Skin epidermis (tissue), 12 donors: Measurements from ENCODE around the gene FOXD4L4.
"Not testable (repeated sequence)": the region's sequence is repeated elsewhere in the genome, so short reads cannot be mapped to it uniquely, and the experiment has no call there.

Experiments
- H3K27ac ChIP-seq, 21 experiments: fragments of 200-600 bp; sonication (generic) in 11 of 21; one replicate each; pipeline ENCODE4 v1.5.0; 2020; ENCODE audit warnings: mild to moderate bottlenecking in 3 of 21, inconsistent platforms in 2 of 21, moderate library complexity in 2 of 21
- H3K4me3 ChIP-seq, 7 experiments: fragments of 200-600 bp; sonication (generic) in 2 of 7; one replicate each; pipeline ENCODE4 v1.5.0; 2020; ENCODE audit warnings: inconsistent platforms in 2 of 7, mild to moderate bottlenecking in 2 of 7, moderate library complexity in 1 of 7

FOXD4L4 gene

GRCh38 chr9:65737096-65737564, at the start of gene FOXD4L4:
TSS of gene FOXD4L4 (plus strand) at chr9:65737146. CDS start at chr9:65737146, 0 bp downstream.
- H3K27ac ChIP-seq, H3K4me3 ChIP-seq: not testable (repeated sequence)

GRCh38 chr9:65703550-65703949, 33.4 kb upstream of the FOXD4L4 start:
- not testable (repeated sequence) for H3K27ac ChIP-seq, H3K4me3 ChIP-seq

- not testable (repeated sequence) for H3K4me3 ChIP-seq, H3K27ac ChIP-seq
Measured at GRCh38 chr9:65714445-65714844, 22.5 kb upstream of the FOXD4L4 start.

GRCh38 chr9:65738133-65738532, 1.2 kb downstream of the FOXD4L4 start:
- not testable (repeated sequence) for H3K27ac ChIP-seq, H3K4me3 ChIP-seq
